PFSK-1 (cell line): ENCODE data around the gene FCRL5.

ENCODE experiments used
- FOXP2 ChIP-seq: optimal IDR thresholded peaks from 2 replicates; pipeline ENCODE3; 2011; ENCODE audit warnings: borderline replicate concordance, control low read depth, inconsistent platforms; ENCODE audit not compliant: insufficient read depth; ENCODE audit errors: extremely low read length, extremely low read depth
- POLR2AphosphoS5 ChIP-seq: IDR thresholded peaks from 2 replicates; pipeline ENCODE4 v1.6.1; 2012; ENCODE audit warnings: low read depth, mild to moderate bottlenecking, control low read depth, low read length, moderate library complexity
- SIN3A ChIP-seq: IDR thresholded peaks from 2 replicates; pipeline ENCODE4 v1.6.1; 2012; ENCODE audit warnings: mild to moderate bottlenecking, low read length, moderate library complexity, borderline replicate concordance; ENCODE audit not compliant: insufficient read depth
- TAF1 ChIP-seq: IDR thresholded peaks from 2 replicates; pipeline ENCODE4 v1.6.1; 2012; ENCODE audit warnings: low read length, control low read depth, borderline replicate concordance; ENCODE audit not compliant: insufficient read depth
- TF ChIP-seq, protein P1 (sequence below), 2 experiments: IDR thresholded peaks; 2 replicates each; pipeline versions ENCODE4 v1.6.1 to v1.8.0; 2011 to 2012; ENCODE audit warnings: low read depth in 2 of 2, low read length in 2 of 2, control low read depth in 1 of 2, inconsistent platforms in 1 of 2, mild to moderate bottlenecking in 1 of 2, moderate library complexity in 1 of 2; ENCODE audit not compliant: insufficient read depth in 1 of 2

FCRL5 gene

DNA sequence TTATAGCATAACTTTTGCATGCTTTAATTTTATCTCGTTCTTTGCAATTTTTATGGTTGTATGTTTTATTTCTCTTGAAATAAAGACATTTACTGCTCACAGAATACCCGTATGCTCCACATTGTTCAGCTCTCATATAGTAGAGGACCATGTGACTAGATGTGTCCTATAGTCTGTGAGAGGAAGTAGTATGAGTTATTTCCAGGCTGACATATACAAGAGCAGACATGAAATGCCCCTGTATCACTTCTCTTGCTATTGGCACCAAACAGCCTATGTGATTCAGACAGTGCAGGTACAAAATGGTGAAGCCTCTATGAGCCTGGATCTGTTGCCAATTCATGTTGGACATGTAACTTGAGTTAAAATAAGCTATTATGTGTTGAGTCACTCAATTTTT is 5.8 kb upstream of the FCRL5 start:
- TF ChIP-seq FOXP2 (no peak), SIN3A (no peak), TAF1 (no peak), POLR2AphosphoS5 (no peak)
- TF ChIP-seq, protein P1, sequence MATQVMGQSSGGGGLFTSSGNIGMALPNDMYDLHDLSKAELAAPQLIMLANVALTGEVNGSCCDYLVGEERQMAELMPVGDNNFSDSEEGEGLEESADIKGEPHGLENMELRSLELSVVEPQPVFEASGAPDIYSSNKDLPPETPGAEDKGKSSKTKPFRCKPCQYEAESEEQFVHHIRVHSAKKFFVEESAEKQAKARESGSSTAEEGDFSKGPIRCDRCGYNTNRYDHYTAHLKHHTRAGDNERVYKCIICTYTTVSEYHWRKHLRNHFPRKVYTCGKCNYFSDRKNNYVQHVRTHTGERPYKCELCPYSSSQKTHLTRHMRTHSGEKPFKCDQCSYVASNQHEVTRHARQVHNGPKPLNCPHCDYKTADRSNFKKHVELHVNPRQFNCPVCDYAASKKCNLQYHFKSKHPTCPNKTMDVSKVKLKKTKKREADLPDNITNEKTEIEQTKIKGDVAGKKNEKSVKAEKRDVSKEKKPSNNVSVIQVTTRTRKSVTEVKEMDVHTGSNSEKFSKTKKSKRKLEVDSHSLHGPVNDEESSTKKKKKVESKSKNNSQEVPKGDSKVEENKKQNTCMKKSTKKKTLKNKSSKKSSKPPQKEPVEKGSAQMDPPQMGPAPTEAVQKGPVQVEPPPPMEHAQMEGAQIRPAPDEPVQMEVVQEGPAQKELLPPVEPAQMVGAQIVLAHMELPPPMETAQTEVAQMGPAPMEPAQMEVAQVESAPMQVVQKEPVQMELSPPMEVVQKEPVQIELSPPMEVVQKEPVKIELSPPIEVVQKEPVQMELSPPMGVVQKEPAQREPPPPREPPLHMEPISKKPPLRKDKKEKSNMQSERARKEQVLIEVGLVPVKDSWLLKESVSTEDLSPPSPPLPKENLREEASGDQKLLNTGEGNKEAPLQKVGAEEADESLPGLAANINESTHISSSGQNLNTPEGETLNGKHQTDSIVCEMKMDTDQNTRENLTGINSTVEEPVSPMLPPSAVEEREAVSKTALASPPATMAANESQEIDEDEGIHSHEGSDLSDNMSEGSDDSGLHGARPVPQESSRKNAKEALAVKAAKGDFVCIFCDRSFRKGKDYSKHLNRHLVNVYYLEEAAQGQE (IDR thresholded peaks at IDR 0.05; ENCODE audit: insufficient read depth in 1 of 2, low read depth in 2 of 2, low read length in 2 of 2), result no peak

DNA sequence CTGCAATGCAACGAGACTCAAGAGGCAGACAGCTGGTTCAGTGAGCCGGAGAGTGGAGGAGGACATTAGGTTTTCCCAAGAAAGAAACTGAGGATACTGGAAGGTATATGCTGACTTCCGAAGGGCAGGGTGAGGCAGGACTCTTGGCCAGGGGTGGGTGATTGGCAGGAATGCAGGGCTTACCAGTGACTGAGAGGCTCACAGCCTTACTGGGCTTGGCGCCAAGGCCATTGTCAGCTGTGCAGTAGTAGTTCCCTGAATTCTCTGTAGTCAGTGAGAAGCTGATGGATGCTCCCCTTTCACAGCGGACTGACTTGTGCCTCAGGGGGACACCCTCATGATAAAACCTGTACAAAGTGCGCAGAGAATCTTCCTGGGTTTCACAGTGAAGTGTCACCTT is 9.6 kb downstream of the FCRL5 start:
- no peak for TF ChIP-seq POLR2AphosphoS5
- no peak for TF ChIP-seq FOXP2
- TF ChIP-seq, protein P1 (IDR thresholded peaks at IDR 0.05; ENCODE audit: insufficient read depth in 1 of 2, low read depth in 2 of 2, low read length in 2 of 2), result no peak
- TF ChIP-seq SIN3A, result no peak
- TF ChIP-seq TAF1, result no peak

DNA sequence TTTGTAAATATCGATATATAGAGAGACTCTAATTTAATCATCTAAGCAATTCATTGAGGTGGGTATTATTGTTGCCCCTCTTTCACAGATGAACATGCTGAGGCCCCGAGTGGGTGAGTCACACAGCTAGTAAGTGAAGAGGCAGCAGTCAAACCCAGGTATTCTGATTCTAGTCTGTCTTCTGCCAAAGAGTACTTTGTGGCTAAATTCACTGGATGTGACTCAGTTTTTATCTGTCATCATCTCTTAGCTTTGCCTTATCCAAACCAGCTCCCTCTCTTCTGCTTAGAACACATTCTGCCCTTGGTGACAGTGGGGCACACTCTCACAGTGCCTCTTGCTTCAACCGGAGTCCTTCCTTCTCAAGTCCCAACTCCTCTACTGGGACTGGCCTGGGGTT is 11.5 kb downstream of the FCRL5 start:
- TF ChIP-seq TAF1, result no peak
- no peak for TF ChIP-seq SIN3A
- no peak for TF ChIP-seq POLR2AphosphoS5
- TF ChIP-seq FOXP2, result no peak
- TF ChIP-seq, protein P1 (IDR thresholded peaks at IDR 0.05; ENCODE audit: insufficient read depth in 1 of 2, low read depth in 2 of 2, low read length in 2 of 2), result no peak

DNA sequence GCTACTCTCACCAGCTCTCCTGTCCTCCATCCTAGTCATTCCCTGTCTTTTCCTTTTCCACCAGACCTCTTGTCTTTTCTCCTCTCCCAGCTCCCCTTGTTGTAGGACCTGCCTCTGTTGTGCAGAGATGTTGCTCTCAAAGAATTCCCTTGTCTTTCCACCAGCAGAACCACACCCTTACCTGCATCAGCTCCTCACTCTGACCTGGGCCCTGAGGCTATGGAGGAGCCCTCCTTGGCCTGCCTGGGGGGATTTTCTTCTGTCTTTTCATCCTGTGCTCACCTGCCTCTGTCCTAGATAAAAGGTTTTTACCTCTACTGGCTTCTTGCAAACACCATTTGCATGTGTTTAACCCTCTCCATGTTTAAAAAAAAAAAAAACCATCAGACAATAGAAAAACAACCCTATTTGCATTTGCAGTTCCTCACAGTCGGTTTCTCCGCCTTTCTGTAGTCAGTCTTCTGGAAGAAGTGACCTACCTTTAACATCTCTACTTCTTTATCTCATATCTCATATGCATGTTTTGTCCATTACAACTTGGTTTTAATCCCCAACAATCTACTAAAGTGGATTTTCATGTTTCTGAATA is 12.1 kb downstream of the FCRL5 start:
- TF ChIP-seq, protein P1 (IDR thresholded peaks at IDR 0.05; ENCODE audit: insufficient read depth in 1 of 2, low read depth in 2 of 2, low read length in 2 of 2), result no peak
- no peak for TF ChIP-seq POLR2AphosphoS5
- no peak for TF ChIP-seq TAF1
- TF ChIP-seq FOXP2, result no peak
- no peak for TF ChIP-seq SIN3A

DNA sequence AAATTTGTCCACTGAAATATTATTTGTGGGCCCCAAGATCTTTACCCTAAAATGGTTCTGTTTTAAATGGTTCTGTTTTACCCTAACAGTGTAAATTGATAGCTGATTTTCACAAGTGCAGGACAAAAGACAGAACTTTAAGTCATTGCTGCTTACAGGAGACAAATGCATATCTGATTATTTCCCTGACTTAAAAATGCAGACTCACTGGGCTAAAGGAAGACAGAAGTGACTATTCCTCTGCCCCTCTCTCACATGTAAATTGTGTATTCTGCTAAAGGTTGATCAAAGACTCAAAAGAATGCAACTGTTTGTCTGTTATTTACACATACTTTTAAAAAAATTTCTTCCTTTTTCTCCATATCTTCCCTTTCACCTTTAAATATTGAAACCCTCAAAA is 12.7 kb downstream of the FCRL5 start:
- no peak for TF ChIP-seq POLR2AphosphoS5
- no peak for TF ChIP-seq FOXP2
- no peak for TF ChIP-seq TAF1
- no peak for TF ChIP-seq SIN3A
- TF ChIP-seq, protein P1 (IDR thresholded peaks at IDR 0.05; ENCODE audit: insufficient read depth in 1 of 2, low read depth in 2 of 2, low read length in 2 of 2), result no peak
